ENCODE measurements around the gene LIPI. TPM values are rescaled to one million over a fixed set of nuclear protein-coding genes. Genes with fewer than 3 reads are reported as not detected.

LIPI gene
- total RNA-seq (not detected), polyA plus RNA-seq (not detected)

DNA sequence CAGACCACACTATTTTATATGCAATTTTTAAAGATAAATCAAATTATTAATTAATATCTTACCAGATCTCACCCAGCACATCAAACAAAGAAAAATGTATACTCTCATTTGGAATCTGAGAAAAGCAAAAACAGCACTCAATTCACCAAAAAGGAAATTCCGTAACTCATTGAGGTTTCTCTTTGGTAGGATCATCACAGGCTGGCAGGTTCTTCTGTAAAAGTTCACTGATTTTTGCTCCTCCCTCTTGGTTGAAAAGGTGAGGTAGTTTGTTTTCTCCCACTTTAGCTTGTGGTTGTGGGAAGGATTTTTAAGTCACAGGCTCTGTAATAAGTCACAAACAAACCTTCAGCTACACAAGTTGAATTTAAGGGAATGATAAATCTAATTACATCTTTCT is at the start of gene LIPI:
LIPI (minus strand) TSS at position 218 of the 400 bp plus-strand sequence; CDS start at position 108, 110 bp downstream.
- H3K4me1 ChIP-seq, result peaks cover 0 to 2% (median under 1%) of the 10 kb centered on the region in 4 donors
- DNase-seq, result no peak
- no peak within 1 kb of the TSS for H3K27ac ChIP-seq
- no peak within 1 kb of the TSS for H3K4me3 ChIP-seq
- TF ChIP-seq POLR2A (IDR thresholded peaks at IDR 0.05), result no peak
- no peak for TF ChIP-seq POLR2AphosphoS5 (IDR thresholded peaks at IDR 0.05)
- no peak for TF ChIP-seq EP300 (IDR thresholded peaks at IDR 0.05)
- TF ChIP-seq, protein P1, sequence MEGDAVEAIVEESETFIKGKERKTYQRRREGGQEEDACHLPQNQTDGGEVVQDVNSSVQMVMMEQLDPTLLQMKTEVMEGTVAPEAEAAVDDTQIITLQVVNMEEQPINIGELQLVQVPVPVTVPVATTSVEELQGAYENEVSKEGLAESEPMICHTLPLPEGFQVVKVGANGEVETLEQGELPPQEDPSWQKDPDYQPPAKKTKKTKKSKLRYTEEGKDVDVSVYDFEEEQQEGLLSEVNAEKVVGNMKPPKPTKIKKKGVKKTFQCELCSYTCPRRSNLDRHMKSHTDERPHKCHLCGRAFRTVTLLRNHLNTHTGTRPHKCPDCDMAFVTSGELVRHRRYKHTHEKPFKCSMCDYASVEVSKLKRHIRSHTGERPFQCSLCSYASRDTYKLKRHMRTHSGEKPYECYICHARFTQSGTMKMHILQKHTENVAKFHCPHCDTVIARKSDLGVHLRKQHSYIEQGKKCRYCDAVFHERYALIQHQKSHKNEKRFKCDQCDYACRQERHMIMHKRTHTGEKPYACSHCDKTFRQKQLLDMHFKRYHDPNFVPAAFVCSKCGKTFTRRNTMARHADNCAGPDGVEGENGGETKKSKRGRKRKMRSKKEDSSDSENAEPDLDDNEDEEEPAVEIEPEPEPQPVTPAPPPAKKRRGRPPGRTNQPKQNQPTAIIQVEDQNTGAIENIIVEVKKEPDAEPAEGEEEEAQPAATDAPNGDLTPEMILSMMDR (IDR thresholded peaks at IDR 0.05), result no peak
- WGBS, 2 donors, result 88 to 90% methylated on average over 1 of the region's 1 CpG
- intact Hi-C loops (cut with DNase I), result no loop called here
- no peaks in the 10 kb centered on the region for H3K27me3 ChIP-seq
- no peaks in the 10 kb centered on the region for H3K36me3 ChIP-seq
- H3K9me3 ChIP-seq, result no peaks in the 10 kb centered on the region

DNA sequence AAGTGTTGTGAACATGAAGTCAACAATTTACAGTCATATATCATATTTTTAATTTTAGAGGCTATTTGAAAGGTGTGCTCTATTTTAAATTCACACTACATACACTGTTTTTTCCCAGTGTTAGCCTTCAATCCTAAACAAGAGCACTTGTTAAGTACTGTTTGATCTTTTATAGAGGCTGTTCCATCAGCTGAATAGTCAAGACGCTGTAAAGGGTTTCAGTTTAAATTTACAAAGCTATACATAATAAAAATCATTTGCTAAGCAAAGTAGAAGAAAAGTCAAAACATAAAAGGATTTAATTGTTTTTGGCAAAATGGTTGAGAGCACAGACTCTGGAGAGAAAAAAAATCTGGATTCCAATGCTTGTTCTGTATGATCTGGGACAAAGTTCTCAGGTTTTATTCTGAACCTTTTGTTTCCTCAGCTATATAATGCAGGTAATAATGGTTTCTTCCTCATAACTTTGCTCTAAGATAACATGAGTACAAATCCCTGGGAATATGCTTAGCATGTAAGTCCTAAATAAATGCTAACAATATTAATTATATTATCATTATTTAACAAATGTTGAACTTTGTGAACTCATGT is 49.5 kb upstream of the LIPI start:
- DNase-seq, result no peak
- WGBS, 2 donors, result 9 to 43% methylated on average over 1 of the region's 1 CpG
- H3K9me3 ChIP-seq, result no peaks in the 10 kb centered on the region
- H3K36me3 ChIP-seq, result no peaks in the 10 kb centered on the region
- no peaks in the 10 kb centered on the region for H3K4me1 ChIP-seq
- TF ChIP-seq EP300 (IDR thresholded peaks at IDR 0.05) (no peak), POLR2A (IDR thresholded peaks at IDR 0.05) (no peak), POLR2AphosphoS5 (IDR thresholded peaks at IDR 0.05) (no peak)
- TF ChIP-seq, protein P1 (IDR thresholded peaks at IDR 0.05), result no peak
- H3K27ac ChIP-seq, result no peak overlapping the region
- H3K27me3 ChIP-seq, result no peaks in the 10 kb centered on the region
- H3K4me3 ChIP-seq, result no peak overlapping the region
- intact Hi-C loops (cut with DNase I), result no loop called here

GRCh38 chr21:14259747-14260146 is 49.0 kb upstream of the LIPI start:
- no peaks in the 10 kb centered on the region for H3K36me3 ChIP-seq
- 7 to 37% methylated on average over 3 of the region's 3 CpGs for WGBS, 2 donors
- no peak for TF ChIP-seq POLR2A (IDR thresholded peaks at IDR 0.05)
- TF ChIP-seq, protein P1 (IDR thresholded peaks at IDR 0.05), result peak in 3 of 4 experiments; percentile 25 to 60 (median 58)
- H3K4me1 ChIP-seq, result no peaks in the 10 kb centered on the region
- intact Hi-C loops (cut with DNase I), result loop anchor here (5.0 to 10.0 kb wide), 2 partner anchors 1223 to 1335 kb away; no protein-coding TSS in a partner anchor
- H3K4me3 ChIP-seq, result no peak overlapping the region
- no peak for DNase-seq
- no peak overlapping the region for H3K27ac ChIP-seq
- no peaks in the 10 kb centered on the region for H3K9me3 ChIP-seq
- no peaks in the 10 kb centered on the region for H3K27me3 ChIP-seq

- H3K36me3 ChIP-seq, result no peaks in the 10 kb centered on the region
- H3K4me3 ChIP-seq, result no peak overlapping the region
- WGBS, 2 donors, result 17 to 38% methylated on average over 1 of the region's 1 CpG
- H3K4me1 ChIP-seq, result no peaks in the 10 kb centered on the region
- TF ChIP-seq, protein P1 (IDR thresholded peaks at IDR 0.05), result no peak
- no peak for TF ChIP-seq EP300 (IDR thresholded peaks at IDR 0.05)
- TF ChIP-seq POLR2AphosphoS5 (IDR thresholded peaks at IDR 0.05), result no peak
- TF ChIP-seq POLR2A (IDR thresholded peaks at IDR 0.05), result no peak
- DNase-seq, result no peak
- peaks cover 0 to 3% (median 0%) of the 10 kb centered on the region in 3 donors for H3K27me3 ChIP-seq
- intact Hi-C loops (cut with DNase I), result loop anchor here (10.0 kb wide), 1 partner anchor 1343 kb away; no protein-coding TSS in a partner anchor
- H3K27ac ChIP-seq, result no peak overlapping the region
- no peaks in the 10 kb centered on the region for H3K9me3 ChIP-seq
Measured at GRCh38 chr21:14251336-14251735, 40.6 kb upstream of the LIPI start.

DNA sequence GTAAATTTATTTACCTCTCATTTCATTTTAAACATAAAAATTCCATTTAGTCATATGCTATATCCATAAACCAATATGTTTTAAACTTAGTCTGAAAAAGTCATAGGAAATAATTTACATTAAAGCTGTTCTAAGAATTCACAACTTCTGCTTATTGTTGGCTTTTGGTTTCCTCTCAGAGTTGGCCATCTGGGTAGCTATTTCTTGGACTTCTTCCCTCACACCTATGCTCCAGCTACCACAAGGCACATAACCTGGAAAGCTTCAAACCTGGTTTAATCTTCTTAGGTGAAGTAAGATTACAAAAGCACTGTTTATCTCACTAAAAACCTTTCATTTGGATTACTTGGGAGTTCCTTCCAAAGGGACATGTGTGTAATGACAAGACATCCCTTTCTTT is 35.0 kb upstream of the LIPI start:
- peaks cover 0 to 3% (median 0%) of the 10 kb centered on the region in 3 donors for H3K27me3 ChIP-seq
- H3K27ac ChIP-seq, result no peak overlapping the region
- H3K36me3 ChIP-seq, result no peaks in the 10 kb centered on the region
- TF ChIP-seq EP300 (IDR thresholded peaks at IDR 0.05) (no peak), POLR2AphosphoS5 (IDR thresholded peaks at IDR 0.05) (no peak), POLR2A (IDR thresholded peaks at IDR 0.05) (no peak)
- TF ChIP-seq, protein P1 (IDR thresholded peaks at IDR 0.05), result no peak
- DNase-seq, result no peak
- H3K4me1 ChIP-seq, result no peaks in the 10 kb centered on the region
- H3K4me3 ChIP-seq, result no peak overlapping the region
- intact Hi-C loops (cut with DNase I), result no loop called here
- no peaks in the 10 kb centered on the region for H3K9me3 ChIP-seq
